Stimulated activated CD4-positive, alpha-beta T cell treated with anti-CD3 and anti-CD28 coated beads, Interleukin-15, amount 100 ng/mL, for 24 hours (primary cell): ENCODE measurements around the gene CIAO1.
A peak's percentile ranks its signal among the peaks of the same experiment; 100 is the strongest.
"Not testable (repeated sequence)": the region's sequence is repeated elsewhere in the genome, so short reads cannot be mapped to it uniquely, and the experiment has no call there.

Source experiments
- DNase-seq: peaks from one replicate; pipeline ENCODE4 v3.0.0-alpha.2; 2020

CIAO1 gene

DNA sequence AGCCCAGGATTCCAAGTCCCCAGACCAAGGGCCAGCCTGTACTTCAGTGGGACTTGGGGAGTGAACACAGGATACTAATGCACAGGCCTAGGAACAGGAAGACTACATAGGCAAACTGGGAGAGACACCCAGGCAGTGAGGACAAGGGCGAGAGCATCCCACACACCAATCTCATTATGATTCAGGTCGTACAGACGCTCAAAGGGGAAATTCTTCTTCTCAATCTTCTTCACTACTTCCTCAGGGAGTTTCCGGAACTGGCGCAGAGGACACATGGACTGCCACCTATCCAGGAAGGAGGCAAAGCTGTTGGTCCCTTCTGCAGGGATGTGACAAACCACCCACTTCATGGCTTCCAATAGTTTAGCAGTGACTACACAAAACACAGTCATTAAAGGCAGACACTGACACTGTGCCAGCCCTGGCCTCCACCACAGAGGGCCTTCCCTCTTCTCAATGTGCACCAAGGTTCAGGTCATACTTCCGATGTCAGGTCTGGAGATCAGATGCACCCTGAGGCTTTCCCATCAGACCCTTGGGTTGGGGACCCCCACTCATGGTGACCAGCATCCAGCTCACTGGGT, 21.3 kb downstream of the CIAO1 start:
- no peak for DNase-seq

DNA sequence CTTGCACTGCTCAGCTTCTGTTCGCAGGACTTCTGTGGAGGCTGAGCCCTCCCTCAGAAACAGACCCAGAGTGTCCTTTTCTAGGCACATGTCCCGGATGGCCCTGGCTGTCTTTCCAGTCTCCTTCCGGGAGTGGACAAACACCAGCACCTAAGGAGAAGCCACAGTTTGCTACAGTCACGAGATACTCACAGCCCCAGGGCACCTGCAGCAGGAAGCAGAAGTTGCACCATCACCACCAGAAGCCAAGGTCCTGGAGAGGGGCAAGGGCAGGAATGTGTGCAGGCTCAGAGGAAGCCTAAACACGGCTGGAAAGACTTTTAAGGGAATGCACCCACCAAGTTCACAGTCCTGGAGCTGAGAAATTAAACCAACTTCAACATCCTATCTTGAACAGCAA, 25.7 kb downstream of the CIAO1 start:
- no peak for DNase-seq

- DNase-seq: not testable (repeated sequence)
Measured at GRCh38 chr2:96294271-96294670, 28.2 kb downstream of the CIAO1 start.

DNA sequence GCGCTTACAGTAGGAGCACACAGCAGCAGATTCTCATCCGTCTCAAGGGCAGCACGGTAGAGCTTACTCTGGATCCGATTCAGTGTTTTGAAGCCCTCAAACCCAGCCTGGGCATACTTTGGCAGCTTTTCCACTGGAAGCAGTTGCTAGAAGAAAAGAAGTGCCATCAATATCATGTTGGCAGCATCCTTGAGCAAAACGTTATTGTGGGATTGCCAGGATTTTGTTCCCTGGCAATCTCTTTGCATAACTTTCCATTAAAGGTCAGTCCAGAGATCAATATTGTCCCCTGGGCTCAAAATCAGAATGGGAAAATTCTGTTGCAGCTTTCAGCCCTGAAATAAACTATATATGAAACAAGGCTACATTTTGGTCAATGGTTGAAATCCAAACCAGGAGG, 30.9 kb downstream of the CIAO1 start:
- no peak for DNase-seq

GRCh38 chr2:96301865-96302264, 35.8 kb downstream of the CIAO1 start:
- no peak for DNase-seq

DNA sequence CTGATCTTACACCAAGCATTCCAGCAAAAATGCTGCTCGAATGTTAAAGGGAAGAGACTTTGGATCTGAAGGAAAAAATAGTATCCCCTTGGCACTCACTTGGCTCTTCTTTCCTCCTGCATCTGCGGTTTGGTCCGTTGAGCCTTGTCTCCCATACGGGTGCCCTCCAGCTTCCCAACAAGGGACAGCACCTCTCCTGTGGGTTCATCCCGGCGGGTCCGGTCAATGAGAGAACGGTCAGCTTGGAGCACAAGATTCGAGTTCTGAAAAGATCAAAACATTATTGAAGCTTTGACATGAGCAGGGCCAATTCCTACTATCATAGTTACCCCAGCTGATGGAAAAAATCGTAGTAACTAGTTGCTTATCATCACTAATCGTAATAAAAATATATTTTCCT, 38.6 kb downstream of the CIAO1 start:
- DNase-seq: no peak

DNA sequence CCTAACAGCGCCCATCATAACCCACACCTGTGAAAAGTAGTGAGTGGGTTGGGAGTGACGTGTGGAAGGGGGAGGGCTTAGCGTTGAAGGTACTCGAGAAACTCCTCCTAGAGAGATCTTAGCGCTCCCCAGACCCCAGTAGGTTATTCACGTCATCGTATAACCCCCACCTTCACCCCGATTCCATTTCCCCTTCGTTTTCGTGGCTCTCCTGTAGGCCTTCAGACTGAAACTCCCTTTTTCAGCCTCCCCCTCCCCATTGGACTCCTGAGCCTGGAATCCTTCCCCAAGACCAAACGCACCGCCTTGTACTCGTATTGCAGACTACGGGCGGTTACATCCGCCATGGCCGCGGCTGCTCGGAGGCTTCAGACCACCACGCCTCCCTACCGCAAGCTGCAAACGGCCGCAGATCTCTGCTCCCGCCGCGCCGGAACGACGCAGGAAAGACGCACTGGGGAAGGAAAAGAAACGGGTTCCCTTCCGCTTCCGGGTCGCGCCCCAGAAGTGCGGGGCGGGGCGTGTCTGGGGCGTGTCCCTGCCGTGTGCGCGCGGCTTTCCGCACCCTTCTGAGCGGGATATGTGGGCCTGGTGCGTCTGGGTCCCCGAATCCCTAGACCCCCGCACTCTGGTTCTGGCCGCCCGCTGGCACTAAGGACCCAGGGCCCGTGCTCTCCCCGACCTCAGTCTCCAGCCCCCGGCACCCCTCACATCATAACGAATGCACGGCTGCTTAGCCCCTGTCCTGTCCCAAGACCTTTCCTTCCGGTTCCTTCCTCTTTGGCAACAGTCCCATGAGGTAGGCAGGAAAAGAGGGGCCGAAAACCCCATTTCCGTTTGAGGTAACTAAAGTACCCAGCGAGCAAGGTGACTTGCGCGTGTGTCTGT, 39.3 kb downstream of the CIAO1 start, which contains the start of gene SNRNP200:
Gene SNRNP200 (minus strand): TSS at position 456 of the 888 bp plus-strand sequence. CDS start 109 bp downstream, at position 347.
- DNase-seq: peak; percentile 95

DNA sequence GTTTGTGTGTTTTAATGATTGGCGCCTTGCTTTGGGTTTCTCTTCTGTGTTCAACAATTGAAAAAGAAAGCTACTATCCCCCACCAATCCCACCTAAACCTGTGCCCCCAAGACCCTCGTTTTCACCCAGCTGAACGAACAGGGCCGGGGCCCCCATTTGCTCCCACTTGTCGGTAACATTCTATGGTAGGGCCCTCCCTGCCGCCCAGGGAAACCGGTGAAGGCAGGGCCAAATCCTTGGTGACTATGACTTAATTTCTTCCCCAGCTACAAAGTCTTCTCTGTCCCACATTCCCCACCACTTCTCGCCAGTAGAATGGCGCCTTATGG, 39.9 kb downstream of the CIAO1 start:
- no peak for DNase-seq

- DNase-seq: no peak
Measured at GRCh38 chr2:96306370-96306769, 40.3 kb downstream of the CIAO1 start.

DNA sequence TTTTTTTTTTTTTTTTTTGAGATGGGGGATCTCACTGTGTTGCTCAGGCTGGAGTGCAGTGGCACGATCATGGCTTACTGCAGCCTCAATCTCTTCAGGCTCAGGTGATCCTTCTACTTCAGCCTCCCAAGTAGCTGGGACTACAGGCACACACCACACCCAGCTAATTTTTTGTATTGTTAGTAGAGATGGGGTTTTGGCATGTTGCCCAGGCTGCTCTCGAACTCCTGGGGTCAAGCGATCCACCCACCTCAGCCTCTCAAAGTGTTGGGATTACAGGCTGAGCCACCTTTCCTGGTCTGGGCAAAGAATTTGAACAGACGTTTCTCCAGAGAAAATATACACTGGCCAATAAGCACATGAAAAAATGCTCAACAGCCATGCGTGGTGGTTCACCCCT, 42.2 kb downstream of the CIAO1 start:
- no peak for DNase-seq

DNA sequence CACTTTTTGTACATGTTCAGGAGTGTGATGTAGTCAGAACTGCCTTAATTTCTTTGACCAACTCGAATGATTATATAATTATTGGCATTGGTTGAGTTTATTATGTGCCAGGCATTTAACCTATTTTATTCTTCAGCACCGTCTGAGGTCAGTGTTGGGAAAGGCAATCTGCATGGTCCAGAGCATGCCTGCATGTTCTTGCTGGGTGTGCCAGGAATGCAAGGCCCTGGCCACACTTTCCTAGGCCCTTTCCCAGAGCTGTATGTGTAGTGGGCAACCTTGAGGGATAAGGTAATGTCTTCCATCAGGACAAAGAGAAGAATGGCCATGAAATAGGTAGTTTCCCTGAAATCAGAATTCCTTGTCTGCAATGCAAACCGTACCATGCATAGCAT, 49.0 kb downstream of the CIAO1 start:
- DNase-seq: no peak

DNA sequence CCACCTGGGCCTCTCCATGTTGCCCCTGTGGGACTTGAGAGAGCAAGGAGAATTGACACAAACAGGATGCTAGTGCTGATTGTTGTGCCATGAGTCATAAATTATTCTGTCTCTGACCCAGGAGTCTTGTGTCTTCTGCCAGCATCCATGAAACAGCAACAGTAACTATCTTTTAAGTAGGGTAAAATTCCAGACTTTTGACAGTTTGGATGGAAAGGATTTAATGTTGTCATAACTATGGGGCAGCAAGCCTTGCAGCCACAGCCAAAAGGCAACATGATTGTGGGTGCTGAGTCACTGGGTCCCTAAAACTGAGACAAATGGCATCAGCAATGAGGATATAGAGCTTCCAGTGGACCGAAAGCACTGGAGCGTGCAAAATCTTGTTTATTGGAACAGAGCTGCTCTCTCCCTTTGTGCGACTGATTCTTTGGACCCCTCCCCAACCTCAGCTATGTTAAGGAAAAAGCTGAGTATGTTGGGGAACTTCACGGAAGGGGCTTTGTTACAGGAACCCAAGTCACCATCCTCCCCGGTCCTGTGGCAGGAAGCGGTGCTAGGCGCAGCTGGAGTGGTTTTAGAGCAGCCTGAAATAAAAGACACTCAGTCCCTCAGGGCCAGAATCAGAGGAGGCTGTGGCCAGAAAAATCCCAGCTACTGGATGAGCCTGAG, 49.5 kb downstream of the CIAO1 start:
- DNase-seq: peak; percentile 23

GRCh38 chr2:96316999-96317398, 51.0 kb downstream of the CIAO1 start:
- DNase-seq: no peak

GRCh38 chr2:96317584-96317997, 51.6 kb downstream of the CIAO1 start:
- no peak for DNase-seq

- no peak for DNase-seq
Measured at GRCh38 chr2:96318723-96319122, 52.7 kb downstream of the CIAO1 start.

GRCh38 chr2:96319396-96319795, 53.4 kb downstream of the CIAO1 start:
- DNase-seq: no peak

- DNase-seq: no peak
Measured at GRCh38 chr2:96320326-96320725, 54.3 kb downstream of the CIAO1 start.

DNA sequence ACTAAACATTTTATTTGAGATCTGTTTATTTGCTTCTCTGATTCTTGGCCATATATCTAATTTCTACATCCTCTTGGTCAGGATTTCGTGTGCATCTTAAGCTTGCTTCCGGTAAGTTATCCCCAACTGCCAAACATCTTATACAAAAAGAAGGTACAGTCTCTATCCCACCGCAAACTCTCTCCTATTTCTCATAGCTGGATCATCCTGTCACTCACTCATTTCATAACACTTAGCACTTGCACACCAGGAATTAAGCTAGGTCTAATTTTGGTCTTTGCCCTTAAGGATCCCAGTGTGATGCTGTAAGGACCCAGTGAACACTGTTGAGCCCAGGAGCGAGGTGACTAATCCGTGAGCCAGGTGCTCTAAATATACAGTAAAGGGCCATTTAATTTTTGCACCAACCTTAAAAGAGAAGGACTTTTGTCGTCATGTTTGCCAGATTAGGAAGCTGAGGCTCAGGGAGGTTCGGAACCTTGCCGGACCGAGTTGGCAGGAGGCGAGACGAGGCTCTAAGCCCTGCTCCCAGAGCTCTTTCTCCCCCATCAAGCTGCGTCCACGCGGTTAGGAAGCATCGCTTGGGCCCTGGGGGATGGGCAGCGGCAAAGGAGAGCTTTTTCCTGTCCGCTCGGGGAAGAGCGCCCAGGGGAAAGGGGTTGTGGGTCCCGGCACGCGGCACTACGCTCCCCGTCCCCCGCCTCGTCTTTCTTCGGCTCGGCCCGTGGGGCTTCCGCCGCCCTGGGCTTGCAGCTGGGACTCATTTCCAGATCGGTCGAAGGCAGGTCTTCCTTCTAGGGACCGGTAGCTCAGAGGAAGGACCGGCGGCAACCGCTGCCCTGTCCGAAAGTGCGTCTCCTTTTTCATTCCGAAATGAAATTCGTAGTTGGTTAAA, 55.0 kb downstream of the CIAO1 start:
- peak; percentile 57 for DNase-seq
